ENCODE results near the gene HDDC3.
A peak's percentile ranks its signal among the peaks of the same experiment; 100 is the strongest.

The HDDC3 gene

DNA sequence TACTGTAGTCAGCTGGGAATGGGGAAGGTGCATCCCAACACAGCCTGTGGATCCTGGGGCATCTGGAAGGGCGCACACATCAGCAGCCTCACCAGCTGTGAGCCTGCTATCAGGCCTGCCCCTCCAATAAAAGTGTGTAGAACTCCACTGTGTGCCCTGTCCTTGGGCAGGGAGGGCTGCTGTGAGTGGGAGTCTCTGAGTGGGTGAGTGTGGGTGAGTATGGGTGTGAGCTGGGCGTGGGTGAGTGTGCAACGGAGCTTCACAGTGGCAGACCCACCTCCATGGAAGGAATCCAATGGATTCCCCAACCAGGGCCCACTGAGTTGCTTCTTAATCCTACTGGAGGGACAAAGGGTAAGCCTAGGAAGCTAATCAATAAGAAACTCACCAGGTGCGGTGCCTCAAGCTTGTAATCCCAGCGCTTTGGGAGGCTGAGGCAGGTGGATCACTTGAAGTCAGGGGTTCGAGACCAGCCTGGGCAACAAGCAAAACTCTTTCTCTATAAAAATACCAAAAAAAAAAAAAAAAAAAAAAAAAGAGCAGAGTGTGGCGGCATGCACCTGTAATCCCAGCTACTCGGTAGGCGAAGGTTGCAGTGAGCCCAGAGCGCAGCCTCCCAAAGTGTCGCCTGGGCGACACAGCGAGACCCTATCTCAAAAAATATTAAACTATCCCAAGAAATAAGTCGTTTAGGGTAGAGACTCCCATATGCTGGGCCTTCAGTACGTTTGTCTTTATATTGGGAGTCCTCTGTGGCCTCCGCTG, 21.8 kb upstream of the HDDC3 start:
- DNase-seq: no peak

DNA sequence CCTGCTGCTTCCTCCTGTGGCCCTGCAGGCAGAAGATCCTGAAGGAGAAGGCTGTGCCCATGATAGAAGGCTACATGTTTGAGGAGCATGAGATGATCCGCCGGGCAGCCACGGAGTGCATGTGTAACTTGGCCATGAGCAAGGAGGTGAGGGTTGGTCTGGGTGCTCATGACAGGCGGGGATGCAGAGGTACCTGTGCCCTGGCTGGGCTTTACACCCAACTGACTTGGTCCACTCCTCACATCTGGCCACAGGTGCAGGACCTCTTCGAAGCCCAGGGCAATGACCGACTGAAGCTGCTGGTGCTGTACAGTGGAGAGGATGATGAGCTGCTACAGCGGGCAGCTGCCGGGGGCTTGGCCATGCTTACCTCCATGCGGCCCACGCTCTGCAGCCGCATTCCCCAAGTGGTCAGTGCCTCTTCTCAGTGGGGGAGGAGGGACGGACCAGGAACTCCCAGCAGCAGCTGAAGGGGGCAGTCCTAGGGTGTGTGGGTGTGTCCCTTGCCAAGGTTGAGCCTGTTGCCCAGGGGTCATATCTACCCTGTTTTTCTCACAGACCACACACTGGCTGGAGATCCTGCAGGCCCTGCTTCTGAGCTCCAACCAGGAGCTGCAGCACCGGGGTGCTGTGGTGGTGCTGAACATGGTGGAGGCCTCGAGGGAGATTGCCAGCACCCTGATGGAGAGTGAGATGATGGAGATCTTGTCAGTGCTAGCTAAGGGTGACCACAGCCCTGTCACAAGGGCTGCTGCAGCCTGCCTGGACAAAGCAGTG, 20.7 kb upstream of the HDDC3 start:
- DNase-seq: no peak

DNA sequence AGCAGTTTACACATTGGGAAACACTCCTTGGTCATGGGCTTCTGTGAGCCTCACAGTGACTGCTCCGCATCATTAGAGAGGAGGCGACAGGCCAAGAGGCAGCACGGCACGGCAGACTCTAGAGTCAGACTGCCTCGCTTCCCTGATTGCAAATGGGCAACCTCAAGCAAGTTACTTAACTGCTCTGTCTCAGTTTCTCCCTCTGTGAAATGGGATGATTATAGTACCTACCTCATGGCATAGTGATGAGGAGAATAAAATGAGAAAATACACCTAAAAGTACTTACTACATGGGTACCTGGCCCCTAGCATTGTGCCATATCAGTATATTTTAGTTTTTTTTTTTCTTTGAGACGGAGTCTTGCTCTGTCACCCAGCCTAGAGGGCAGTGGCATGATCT, 18.3 kb upstream of the HDDC3 start:
- no peak for DNase-seq

DNA sequence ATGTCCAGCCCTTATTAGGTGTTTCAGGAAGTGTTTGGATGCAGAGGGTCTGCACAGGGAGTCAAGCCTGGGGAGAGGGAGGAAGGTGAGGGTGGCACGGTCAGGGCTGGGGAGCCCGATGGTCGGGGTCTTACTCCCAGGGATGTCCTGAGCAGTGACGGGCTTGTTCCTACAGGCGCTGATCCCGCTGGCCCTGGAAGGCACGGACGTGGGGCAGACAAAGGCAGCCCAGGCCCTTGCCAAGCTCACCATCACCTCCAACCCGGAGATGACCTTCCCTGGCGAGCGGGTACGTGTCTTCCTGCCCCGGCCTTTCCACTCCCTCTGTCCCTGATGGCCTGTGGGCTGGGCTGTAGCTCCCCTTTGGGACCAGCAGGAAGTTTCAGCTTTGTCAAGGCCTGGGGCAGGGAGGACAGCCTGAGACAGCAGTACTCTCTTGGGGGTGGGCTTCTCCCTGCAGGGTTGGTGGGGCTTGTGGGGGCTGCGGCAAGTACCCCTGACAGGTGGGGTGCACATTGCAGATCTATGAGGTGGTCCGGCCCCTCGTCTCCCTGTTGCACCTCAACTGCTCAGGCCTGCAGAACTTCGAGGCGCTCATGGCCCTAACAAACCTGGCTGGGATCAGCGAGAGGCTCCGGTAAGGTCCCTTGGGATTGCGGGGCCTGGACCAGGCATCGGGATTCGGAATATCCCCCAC, 17.8 kb upstream of the HDDC3 start:
- no peak for DNase-seq

DNA sequence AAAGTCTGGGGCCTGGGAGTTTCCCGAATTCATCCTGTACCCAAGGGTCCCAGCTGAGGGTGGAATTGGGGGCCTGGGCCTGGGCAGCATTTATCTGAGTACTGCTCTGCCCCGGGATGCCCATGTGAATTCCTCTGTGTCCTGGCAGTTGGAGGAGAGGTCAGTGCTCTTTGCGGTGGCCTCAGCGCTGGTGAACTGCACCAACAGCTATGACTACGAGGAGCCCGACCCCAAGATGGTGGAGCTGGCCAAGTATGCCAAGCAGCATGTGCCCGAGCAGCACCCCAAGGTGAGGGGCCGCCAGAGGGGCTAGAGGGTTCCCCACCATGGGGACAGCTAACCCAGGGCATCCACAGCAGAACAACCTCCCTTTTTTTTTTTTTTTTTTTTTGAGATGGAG, 16.2 kb upstream of the HDDC3 start:
- no peak for DNase-seq

DNA sequence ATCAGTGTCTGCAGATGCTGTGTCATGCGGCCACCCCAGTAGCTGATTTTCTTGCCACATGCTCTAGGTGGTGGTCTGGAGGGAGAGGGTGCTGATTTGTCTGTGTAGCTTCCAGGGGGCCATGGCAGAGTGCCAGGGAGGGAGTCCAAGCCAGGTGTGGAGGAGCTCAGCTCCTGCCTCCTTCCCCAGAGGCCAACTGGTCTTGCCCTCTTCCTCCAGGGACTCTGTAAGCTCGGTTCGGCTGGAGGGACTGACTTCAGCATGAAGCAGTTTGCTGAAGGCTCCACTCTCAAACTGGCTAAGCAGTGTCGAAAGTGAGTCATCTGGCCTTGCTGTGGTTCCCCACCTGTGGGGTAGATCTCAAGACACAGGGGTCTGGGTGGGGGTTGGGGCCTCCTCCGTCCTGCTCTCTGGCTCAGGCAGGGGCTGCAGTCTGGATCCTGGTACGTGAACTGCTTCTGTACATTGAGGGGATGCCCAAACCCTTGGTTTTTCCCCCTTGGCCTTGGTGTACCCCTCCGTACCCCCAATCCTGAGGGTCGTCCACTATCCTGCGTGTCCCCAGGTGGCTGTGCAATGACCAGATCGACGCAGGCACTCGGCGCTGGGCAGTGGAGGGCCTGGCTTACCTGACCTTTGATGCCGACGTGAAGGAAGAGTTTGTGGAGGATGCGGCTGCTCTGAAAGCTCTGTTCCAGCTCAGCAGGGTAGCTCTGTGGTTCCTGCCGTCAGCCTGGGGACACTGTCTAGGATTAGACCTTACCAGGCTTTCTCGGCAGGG, 15.4 kb upstream of the HDDC3 start:
- DNase-seq: no peak

DNA sequence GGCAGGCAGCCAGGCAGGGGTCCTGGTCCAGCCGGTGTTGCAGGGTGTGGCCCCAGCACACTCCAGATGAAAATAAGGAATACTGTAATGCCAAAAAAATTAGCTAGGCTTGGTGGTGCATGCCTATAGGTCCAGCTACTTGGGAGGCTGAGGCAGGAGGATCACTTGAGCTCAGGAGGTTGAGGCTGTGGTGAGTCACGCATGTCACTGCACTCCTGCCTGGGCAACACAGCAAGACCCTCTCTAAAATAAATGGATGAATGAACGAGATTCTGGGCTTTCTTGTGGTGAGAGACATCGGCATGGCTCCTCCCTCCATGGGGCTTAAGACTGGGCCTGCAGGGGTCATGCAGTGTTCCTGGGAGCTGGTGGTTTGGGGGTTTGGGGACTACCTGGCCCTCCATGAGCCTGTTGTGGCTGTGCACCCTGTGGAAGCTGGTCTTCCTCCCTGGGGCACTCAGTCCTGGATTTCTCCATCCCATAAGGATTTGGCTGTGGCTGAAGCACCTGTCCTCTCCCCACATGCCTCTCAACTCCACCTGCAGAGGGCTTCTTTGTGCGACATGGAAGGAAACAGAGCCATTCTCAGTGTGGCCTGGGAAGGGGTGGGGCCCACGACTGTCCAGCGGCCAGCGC, 14.7 kb upstream of the HDDC3 start:
- no peak for DNase-seq

DNA sequence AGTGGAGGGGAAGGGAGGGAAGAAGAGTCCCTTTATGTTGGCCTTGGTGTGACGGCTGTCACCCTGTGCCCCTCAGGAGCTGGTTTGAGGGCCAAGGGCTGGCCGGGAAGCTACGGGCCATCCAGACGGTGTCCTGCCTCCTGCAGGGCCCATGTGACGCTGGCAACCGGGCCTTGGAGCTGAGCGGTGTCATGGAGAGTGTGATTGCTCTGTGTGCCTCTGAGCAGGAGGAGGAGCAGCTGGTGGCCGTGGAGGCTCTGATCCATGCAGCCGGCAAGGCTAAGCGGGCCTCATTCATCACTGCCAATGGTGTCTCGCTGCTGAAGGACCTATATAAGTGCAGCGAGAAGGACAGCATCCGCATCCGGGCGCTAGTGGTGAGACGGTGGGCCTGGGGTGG, 14.2 kb upstream of the HDDC3 start:
- no peak for DNase-seq

DNA sequence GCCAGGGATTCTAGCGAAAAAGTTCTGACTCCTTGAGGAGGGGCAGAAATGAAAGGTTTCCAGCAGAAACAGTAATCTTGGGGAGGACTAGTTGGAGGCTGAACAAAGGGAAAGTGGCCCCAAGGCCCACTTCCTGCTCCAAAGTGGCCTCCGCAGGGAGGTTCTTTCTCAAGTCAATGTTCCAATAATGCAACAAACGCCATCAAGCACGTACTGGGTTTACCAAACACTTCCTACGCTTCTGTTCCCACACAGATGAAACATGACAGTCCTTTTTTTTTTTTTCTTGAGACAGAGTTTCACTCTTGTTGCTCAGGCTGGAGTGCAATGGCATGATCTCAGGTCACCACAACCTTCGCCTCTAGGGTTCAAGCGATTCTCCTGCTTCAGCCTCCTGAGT, 12.7 kb upstream of the HDDC3 start:
- DNase-seq: no peak

DNA sequence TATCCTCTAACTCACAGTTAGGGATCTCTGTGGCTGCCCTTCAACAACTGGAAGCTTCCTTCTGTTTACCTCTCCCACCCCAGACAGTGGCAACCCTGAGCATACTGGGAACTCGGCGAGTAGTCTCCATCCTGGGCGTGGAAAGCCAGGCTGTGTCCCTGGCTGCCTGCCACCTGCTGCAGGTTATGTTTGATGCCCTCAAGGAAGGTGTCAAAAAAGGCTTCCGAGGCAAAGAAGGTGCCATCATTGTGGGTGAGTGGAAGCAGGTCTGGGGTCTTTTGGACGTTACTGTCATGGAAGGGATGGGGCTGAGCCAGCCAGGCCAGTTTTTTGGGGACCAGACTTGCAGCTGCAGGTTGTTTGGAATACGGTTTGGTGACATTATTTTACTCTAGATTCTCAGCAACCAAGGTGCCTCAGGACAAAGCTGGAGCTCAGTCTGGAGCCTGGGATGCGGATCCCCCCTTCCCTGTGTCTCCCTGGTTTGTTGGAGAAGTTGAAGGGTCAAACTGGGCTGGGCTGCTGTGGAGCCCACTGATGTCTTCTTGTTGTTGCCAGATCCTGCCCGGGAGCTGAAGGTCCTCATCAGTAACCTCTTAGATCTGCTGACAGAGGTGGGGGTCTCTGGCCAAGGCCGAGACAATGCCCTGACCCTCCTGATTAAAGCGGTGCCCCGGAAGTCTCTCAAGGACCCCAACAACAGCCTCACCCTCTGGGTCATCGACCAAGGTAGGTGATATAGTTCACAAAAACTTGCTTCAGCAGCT, 10.2 kb upstream of the HDDC3 start:
- no peak for DNase-seq

DNA sequence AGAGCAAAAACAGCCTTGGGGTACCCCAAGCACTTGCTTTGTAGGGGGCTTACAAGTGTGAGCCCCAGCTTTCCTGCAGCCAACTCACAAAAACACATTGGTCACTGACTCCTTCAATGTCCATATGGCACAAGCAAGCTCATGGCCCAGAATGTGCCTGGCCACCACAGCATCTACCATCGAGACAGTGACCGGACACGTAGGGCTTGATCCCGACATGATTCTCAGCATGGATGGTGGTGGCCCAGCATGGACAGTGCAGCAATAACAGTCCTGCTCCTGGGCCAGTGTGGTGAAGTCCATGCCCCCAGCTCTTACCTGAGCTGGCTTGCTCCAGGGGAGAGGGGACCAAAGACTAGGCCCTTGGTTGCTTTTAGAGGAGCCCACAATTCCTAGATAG, 8.7 kb upstream of the HDDC3 start:
- no peak for DNase-seq

DNA sequence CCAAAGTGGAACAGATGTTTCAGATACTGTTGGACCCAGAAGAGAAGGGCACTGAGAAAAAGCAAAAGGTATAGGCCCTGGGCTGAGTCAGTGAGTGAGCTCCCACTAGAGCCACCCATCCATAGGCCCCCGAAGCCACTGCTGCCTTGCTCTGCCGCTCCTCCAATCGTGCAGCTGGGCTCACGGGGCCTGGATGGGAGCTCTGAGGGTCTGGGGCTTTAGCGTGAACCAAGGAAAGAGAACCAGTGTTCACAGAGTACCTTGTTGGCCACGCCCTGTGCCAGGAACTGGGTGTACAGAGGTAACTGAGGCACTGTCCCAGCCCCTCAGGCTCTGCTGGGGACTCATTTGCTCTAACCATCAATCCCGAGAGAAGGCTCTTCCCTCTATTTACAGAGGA, 7.4 kb upstream of the HDDC3 start:
- DNase-seq: no peak

DNA sequence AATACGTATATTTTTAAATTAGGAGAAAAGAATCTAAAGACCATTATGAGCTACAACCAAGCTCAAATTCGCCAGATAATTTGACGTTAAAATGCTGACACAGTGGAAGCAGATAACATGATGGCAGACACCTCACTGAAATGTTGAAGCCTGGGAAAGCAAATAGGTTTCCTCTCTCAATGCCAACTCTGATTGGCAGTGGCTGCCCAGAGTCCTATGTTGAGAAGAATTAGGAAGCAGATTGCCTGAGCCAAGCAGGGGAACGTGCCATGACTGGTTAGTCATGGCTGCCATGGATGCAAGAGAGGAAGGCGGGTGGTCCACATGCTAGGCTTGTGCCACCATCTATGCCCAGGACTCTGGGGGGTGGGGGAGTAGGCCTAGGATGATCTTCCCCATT, 5.9 kb upstream of the HDDC3 start:
- no peak for DNase-seq

DNA sequence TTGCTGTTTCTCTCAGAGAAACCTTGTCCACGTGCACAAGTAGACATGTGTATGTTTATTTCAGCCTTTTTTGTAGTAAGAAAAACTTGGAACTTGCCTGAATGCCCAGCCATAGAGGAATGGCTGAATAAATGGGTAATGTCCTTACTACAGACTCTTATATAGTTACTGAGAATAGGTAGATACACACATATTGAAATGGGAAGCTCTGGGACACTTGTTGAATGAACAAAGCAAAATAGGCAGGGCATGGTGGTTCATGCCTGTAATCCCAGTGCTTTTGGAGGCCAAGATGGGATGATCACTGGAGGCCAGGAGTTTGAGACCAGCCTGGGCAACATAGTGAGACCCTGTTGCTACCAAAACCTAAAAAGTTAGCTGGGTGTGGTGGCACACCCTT, 4.5 kb upstream of the HDDC3 start:
- DNase-seq: no peak

DNA sequence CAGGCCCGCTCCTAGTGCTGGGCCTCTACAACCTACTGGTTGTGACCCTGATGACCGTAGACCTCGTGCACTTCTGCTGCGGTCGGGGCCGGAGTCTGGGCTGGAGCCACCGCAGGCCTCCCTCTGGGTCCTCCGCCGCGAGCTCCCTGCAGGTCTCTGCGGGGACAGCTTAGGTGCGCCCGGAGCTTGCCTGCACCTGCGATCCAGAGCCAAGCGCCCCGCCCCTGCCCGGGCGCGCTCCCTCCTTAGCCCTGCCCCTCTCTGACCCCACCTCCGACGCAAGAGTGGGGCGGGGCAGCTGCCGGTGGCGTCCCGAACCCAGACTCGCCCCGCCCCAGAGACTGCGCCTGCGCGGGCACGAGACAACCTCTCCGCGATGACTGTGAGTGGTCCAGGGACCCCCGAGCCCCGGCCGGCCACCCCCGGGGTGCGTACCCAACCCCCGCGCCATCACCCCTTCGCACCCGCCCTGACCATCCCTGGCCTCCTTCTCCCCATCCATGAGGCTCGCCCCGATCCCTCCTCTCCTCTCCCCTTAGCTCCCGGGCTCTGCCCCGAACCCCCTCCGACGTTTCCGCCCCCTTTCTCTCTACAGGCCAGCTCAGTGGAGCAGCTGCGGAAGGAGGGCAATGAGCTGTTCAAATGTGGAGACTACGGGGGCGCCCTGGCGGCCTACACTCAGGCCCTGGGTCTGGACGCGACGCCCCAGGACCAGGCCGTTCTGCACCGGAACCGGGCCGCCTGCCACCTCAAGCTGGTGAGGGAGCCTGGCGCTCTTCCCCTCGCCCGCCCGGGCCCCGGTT, 2.8 kb upstream of the HDDC3 start, which contains the start of gene UNC45A:
Gene UNC45A (plus strand): TSS at position 337 of the 803 bp plus-strand sequence. CDS start 40 bp downstream, at position 377.
- peak; percentile 88 for DNase-seq

DNA sequence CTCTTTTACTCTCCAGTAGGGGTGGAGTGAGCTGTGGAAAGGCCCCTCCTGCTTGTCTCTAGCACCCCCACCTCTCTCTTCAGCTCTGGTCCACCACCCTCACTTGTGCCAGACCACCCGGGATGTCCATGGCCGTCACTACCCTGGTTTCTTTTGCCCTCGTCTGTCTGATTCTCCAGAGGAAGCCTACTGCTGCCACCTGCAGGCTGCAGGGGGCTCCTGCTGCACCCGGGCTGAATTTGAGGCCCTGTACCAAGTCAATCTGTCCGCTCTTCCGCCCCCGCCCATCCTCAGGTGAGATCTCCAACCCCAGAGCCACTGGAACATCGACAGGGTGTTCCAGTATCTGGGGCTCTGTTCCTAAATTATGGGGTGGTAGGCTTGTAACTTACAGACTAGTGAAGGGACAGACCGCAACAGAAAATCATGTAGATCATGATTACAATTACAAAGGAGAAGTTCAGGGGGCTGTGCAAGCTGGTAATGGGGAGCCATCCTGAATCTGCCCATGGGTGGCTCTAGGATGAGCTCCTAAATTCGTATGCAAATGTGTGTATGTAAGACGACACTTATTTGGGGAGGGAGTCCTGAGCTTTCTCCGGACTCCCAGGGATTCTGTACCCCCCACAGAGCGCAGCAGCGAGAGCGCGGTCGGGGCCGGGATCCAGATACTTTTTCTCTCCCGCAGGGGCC, 2.1 kb upstream of the HDDC3 start:
- peak; percentile 48 for DNase-seq

DNA sequence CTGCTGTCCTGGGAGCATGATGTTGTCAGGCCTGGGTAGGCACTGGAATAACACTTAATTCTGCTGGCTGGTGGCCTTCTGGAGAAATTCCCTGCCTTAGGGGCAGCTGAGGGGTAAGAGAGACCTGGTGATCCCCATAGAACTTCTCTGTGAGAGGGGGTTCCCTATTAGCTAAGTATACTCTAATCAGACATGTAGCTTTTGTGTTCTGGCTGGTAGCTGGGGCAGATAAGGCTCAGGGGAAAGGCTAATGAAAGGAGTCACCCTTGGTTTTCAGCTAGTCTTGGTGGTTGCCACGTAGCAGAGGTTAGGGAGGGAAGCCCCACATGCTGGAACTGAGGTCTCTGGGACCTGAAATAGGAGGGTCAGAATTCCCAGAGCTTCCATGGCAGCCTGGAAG, 952 bp upstream of the HDDC3 start:
- no peak for DNase-seq

DNA sequence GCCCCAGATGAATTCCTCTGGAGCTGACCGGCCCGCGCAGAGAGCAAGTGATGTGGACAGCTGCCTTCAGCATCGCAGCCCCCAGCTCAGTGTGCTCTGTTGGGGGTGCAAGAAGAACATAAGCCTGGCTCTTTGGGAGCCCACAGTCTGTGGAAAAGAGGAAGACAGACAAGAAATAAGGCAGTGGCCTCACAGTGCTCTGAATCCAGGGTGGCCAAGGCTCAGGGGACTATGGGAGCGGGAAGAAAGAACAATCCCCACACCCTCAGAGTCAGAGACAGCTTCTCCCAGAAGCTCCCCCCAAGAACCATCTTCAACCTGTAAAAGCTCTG, 277 bp upstream of the HDDC3 start:
- DNase-seq: no peak

DNA sequence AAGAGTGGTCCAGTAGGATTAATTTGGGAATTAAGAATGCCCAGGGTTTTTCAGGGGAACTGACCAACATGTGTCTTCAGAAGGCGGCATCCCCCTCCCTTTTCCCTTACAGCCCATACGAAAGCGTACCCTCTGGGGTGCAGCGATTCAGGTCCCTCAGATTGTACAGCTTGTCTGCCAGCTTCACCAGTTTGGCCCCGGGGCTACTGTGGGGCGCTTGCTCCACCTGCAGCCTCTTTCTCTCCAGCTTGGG, 848 bp downstream of the HDDC3 start:
- no peak for DNase-seq

DNA sequence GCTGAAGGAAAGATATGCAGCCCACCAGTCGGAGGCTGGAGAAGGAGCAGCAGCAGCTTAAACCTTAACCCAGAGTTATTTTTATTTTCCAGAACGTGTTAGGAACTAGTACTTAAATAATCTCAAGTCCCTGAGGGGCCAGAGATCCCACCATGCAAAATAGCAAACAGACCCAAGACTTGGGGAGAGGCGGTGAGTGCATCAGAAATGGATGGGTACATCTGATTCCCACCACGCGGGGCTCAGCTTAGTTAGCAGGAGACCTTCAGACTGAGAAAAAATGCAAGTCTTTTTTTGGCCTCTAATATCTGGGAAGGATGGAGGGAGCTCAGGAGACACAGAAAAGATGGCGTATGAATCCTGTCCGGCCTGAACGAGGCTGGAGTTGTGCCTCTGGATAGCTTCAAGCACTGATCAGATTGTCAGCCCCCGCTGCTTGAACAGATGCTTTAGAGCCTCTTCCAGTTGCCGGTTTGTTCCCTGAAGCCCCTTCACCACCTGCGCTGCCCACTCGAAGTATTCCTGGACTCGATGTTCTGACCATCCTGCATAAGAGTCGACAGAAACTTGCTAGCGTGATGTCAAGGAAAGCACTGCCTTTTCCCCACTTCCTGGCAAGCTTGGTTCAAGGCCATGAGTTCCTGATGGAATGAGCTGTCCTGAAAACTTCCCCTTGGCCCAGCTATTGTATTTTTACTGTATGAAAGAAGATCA, 1.3 kb downstream of the HDDC3 start:
- DNase-seq: no peak
